HG02981 (cell line): ENCODE measurements around the gene RNF217.

Source experiments
- ATAC-seq: cut with Tn5 transposase; IDR thresholded peaks from one replicate; pipeline ENCODE4 v1.9.1; 2021; ENCODE audit warnings: mild to moderate bottlenecking, moderate library complexity; ENCODE audit not compliant: unreplicated experiment

Gene RNF217

DNA sequence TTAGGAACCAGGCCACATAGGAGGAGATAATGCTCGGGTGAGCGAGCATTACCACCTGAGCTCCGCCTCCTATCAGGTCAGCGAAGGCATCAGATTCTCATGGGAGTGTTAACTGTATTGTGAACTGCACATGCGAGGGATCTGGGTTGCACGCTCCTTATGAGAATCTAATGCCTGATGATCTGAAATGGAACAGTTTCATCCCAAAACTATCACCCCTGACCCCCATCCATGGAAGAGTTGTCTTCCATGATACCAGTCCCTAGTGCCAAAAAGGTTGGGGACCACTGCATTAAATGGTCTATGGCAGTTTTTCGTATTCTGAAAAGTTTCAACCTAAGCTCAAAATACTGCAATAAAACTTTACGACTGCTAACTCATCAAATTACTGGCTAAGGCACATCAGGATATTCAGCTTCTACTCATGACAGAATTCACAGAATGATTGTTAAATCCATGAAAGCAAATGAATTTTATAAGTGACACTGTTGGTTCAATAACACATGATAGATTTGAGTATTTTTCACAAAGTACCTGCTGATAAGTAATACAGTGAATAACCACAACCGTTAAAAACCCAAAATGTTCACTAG lies 25.9 kb downstream of the RNF217 start:
- no peak for ATAC-seq

DNA sequence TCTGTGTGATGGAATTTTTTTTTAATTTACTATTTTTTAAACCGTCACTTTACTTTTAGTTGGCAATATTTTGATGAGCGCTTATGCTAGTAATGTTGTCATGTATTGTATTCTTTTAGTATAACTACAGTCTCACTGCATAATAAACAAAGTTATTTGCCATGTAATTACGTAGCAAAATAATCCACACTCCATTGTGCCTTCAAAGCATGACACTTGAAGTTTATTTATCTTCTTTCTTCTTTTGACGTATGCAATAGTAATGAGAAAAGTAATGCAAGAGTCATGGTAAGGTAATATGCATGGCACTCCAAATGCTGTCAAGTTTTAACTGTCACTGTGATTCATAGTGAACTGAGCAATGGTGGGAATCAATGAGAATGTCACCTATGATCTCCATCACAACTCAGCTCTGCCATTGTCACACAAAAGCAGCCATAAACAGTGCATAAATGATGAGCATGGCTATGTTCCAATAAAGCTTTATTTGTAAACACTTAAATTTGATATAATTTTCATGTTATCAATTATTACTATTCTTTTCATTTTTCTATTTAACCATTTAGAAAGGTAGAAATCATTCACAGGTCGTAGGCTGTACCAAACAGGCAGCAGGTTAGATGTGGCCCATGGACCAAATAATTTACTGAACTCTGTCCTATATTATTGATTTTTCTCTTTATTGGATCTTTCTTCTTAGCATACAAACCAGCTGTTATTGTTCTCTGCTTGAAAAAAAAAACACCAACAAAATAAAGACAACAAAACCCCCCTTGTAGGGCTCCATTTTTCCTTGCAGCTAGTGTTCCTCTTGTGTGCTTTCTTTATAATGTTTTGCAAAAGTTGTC lies 27.1 kb downstream of the RNF217 start:
- ATAC-seq: no peak

DNA sequence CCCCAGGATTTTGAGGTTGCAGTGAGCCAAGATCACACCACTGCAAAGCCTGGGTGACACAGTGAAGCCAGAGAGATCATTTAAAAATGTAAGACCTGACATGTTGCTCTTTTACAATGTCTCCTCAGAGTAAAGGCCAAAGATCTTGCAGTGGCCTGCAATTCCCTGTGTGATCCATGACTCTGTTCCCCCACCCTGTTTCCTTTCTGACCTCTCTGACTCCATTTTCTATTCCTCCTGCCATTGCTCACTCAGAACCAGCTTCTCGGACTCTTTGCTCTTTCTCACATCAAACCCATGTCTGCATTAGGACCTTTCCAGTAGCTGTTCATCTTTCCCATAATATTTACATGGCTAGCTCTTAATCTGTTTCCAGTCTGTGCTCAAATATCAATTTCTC lies 28.8 kb downstream of the RNF217 start:
- ATAC-seq: no peak

- no peak for ATAC-seq
Observed at GRCh38 chr6:124991764-124992295, 29.6 kb downstream of the RNF217 start.

GRCh38 chr6:124993327-124993726 lies 31.1 kb downstream of the RNF217 start:
- no peak for ATAC-seq

GRCh38 chr6:124994648-124995047 lies 32.4 kb downstream of the RNF217 start:
- ATAC-seq: no peak

GRCh38 chr6:124995131-124995530 lies 32.9 kb downstream of the RNF217 start:
- ATAC-seq: no peak

- no peak for ATAC-seq
Observed at GRCh38 chr6:124995645-124996325, 33.5 kb downstream of the RNF217 start.

GRCh38 chr6:124996411-124996810 lies 34.2 kb downstream of the RNF217 start:
- ATAC-seq: no peak

DNA sequence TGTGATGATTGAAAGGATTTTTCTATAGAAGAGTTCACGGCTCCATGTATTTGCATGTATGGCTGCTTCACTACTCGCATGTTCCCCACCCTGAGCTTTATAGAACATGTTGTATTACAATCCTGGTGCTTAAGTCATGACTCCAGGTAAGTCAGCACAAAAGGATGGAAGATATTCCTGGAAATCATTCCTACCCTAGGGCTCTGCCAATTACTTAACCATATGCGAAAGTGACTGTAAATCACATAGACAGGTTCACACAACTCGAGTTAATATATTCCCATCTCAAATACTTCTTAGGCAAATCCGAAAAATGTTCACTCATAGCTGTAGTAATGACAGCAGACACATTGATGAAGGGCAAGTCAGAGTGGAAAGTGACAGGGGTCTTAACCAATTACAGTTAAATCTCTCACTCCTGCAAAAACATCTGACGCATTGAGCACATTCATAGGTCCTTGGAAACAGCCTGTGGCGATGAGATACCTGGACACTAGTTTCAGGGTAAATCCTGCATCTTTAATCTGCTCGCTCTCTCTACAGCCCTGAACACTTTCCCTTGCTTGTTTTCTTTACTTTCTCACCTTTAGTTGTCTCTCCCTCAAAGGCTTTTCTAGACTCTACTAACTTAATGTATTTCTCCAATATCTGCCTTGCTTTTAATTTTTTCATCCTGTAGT lies 35.1 kb downstream of the RNF217 start:
- no peak for ATAC-seq

DNA sequence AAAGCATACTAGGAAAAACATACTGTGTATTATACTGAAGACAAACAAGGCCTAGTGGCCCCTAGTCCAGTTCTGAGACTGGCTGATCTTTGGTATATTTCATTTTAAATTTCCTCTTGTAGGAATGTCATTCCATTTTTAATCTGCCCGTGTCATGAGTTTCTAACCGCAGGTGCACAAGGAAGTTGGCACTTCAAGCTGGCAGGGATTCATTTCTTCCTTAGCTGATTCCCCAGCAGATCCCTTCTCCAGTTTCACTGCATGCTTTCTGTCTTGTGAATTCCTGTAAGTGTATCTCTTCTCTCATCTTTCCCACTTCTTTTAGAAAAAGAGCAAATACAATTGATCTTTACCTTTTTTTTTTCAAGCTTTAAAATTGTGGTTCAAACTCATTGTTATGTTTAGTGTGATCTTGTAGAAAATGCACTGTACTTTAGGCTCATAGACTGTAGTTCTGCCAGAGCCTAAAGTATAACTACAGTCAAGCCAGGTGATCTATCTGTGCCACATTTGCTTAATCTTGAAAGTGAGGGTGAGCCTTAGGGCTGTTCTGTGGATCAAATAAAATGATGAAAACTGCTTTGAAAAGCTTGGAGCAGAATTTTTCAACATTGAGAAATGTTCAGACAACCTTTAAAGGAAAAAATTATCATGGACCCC lies 37.0 kb downstream of the RNF217 start:
- ATAC-seq: no peak

DNA sequence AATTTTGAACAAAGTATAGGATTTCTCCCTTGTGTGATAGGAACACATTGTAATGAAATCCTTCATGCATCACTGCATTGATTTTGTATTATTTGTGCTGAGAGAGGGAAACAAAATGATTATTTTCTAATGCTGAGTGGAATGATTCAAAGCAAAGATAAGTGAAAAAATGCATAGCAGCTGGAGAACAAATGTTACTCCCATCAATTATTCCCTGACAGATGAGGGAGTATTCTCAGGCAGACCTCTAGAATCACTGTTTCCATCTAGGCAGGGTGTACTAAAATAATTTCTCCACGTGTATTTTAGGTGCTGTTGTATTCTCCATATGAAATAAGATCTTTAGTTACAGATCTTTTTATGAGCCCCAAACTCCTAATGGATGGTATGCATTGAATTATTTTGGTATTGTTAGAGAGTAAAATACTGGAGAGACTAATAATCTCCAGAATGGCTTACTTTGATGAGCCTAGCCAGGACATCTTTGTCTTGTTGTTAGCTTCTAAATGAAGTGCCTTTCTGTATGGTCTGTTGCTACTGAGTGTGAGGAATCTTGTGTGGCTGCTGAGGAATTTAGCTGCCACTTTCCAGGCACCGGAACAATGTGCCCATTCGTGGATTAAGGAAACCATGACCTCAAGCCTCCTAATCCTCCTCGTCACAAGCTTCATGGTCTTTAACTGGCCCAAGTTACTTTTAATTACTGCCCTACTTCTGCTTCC lies 39.6 kb downstream of the RNF217 start:
- ATAC-seq: no peak

- ATAC-seq: no peak
Observed at GRCh38 chr6:125002406-125002741, 40.1 kb downstream of the RNF217 start.

DNA sequence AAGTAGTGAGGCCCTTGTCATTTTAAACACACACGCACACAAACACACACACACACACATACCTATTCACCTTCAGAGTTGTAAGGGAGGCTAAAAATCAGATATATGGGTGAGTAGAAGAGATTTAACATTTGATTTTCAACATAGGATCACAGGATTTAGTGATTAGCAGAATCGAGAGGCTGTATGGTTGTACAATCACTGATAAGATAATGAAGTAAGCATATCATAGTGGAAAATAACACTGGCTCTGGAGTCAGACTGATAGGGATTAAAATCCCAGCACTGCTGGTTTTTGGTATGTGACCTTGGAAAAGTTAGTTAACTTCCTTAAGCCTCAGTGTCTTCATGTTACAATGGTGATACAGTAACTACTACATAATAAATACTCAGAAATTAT lies 40.8 kb downstream of the RNF217 start:
- no peak for ATAC-seq

DNA sequence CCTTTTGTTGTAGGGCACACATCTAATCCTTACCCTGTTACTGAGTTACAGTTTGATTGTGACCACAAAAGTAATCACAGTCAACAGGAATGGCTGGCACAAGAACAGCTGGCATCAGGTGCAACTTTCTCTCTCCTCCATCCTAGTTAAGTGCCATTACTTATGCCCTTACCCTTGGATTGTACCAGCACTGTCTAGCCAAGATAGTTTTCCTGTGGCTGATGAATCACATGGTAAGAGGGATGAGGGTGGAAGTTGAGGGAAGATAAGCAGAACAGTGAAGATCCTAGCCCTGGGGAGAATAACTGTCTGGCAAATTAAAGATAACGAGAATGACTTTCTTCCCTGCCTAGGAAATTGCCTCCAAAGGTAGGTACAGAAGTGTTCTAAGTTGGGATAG lies 42.0 kb downstream of the RNF217 start:
- ATAC-seq: no peak

DNA sequence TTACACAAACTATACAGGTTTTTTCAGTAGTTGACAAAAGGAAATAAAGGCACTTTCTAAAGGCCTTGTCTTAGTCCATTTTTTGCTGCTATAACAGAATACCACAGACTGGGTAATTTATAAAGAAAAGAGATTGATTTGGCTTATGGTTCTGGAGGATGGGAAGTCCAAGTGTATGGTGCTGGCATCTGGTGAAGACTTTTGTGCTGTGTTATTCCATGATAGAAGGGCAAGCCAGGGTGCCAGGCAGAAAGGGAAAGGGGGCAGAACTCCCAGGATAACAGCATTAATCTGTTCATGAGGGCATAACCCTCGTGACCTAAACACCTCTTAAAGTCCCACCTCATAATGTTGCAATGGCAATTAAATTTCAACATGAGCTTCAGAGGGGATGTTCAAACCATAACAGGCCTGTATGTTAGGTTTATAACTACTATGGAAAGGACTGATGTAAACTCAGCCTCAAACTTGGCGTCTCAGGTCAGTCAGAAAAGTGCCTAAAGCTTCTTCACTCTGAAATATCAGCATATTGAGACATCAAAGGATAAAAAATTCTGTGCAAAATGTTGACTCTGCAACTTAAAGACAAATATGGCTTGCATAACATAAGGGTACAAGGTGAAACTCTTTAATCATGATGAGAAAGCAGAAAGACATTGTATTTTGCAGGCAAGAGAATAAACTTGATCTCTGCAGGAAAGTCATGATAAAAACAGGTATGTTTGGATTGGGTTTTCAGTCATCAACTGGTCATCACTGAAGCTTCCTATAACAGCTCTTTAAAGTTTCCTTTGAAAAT lies 42.8 kb downstream of the RNF217 start:
- no peak for ATAC-seq

DNA sequence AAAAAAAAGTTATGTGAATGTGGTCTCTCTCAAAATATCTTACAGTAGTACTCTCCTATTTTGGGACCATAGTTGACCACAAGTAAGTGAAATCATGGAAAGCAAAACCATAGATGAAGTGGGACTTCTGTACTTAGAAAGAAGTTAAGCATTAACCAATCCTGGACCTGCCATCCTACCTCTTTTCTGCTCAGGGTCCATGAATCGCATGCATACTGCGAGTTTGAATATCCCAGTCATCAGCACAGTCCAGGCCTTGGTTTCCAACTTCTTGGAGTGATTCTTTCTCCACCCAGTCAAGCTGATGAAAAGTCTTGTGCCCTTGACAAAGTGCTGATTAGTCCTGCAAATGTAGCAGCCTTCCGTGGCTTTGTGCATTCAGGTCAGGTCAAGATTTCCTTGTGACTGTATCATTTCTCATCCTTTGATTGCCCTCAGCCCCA lies 46.0 kb downstream of the RNF217 start:
- ATAC-seq: no peak

DNA sequence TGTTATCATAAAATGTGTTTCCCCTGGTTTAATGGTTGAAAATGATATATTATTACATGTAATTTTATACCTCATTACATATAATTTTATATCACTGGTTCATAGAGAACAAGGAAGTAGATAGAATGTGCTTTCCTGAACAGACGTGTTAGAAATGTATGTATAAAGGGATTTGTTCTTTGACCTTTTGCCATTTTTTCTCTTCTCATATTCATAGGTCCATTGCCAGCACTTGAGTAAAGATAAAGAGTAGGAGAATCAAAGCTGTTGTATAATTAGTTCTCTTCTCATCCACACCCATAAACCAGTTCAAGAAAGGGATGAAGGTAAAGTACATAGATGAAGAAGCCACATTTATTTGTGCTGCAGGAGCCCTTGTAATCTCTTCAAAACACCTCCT lies 46.7 kb downstream of the RNF217 start:
- ATAC-seq: no peak

DNA sequence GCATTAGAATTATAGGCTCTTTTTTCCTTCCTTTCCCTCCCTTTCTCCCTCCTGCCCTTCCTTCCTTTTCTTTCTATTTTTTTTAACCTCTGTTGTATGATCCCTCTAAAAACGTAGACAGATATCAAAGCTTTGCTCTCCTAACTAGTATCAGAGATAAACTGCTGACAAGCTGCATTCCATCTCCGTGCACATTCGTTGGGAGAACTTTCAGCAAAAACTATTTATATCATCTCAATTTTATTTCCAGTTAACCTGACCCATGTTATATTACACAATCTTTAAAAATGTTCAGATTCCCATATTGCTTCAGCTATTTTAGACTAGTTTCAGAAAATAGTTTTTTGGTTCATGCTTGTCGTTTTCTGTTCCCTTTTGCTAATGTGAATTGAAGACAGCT lies 47.3 kb downstream of the RNF217 start:
- ATAC-seq: no peak
